ENCODE results near the gene GUCA2A.

Gene GUCA2A

DNA sequence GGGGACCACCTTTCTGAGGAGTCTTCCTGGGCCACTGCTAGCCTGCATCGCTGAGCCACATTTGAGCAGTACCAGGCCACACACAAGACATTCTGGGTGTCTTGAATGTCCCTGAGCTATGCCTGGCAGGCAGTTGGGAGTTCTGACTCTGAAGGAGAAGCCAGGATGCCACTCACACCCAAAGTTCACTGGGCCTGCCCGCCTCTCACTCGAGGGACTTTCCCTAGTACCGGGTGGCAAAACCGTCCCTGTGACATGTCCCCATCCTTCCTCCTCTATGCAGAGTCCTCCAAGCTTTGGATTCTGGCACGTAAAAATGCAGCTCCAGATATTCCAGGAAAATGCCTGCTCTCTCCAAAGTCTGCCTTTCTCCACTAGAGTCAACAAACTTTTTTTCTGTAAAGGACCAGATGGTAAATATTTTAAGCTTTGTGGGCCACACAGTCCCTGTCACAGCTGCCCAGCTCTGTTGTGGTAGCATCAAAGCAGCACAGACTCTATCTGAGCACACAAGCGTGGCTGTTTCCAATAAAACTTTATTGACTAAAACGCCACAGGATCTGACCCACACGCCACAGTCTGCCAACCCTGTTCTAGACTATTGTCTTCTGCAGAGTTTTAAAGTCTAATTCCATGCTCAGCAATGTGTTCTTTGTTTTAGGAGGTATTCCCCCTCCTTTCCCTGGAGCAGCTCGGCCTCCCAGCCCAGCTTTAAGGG is 30.6 kb downstream of the GUCA2A start:
- in situ Hi-C loops (cut with MboI; ENCODE audit: low sequenced_read_pairs) = no loop called here

GRCh38 chr1:42133390-42133789 is 31.2 kb downstream of the GUCA2A start:
- in situ Hi-C loops (cut with MboI; ENCODE audit: low sequenced_read_pairs) = no loop called here

- in situ Hi-C loops (cut with MboI; ENCODE audit: low sequenced_read_pairs) = no loop called here
These were observed 34.4 kb downstream of the GUCA2A start for GRCh38 chr1:42130061-42130660.

GRCh38 chr1:42128964-42129363 is 35.6 kb downstream of the GUCA2A start:
- in situ Hi-C loops (cut with MboI; ENCODE audit: low sequenced_read_pairs) = no loop called here

GRCh38 chr1:42128499-42128898 is 36.0 kb downstream of the GUCA2A start:
- in situ Hi-C loops (cut with MboI; ENCODE audit: low sequenced_read_pairs) = no loop called here

GRCh38 chr1:42127767-42128166 is 36.8 kb downstream of the GUCA2A start:
- in situ Hi-C loops (cut with MboI; ENCODE audit: low sequenced_read_pairs) = no loop called here

DNA sequence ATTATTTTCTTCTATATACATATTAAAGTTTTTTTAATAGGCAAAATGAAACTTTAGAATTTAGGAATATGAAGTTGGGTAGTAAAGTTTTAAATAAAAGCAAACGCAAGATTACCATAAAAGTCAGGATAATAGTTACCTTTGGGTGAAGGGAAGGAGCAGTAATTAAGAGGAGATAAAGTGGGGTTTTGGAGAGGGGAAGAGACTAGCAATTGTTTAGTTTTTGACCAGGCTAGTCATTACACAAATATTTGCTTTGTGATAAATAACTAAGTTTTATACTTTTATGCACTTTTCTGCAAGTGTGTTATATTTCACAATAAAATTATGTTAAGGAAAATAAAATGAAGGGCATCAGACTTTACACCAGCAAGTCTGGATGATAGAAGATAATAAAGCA is 39.0 kb downstream of the GUCA2A start:
- in situ Hi-C loops (cut with MboI; ENCODE audit: low sequenced_read_pairs) = no loop called here

- in situ Hi-C loops (cut with MboI; ENCODE audit: low sequenced_read_pairs) = no loop called here
These were observed 42.1 kb downstream of the GUCA2A start for GRCh38 chr1:42122408-42122807.

DNA sequence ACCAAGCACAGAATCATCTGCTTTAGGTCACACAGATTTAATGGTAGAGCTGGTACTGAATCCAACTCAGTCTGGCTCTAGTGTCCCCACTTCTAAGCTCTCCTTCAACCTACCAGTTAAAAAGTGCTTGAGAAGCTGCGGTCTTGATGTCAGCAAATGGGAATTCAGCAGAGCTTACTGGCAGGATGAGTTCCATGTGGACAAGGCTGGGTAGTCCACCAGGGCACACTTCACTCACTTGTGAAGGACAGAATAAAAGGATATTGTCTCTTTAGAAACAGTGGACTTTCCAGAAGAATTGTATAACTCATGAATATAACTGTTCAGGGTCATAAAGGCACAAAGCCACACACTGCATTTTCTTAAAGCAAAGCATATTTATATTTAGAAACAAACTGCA is 46.4 kb downstream of the GUCA2A start:
- in situ Hi-C loops (cut with MboI; ENCODE audit: low sequenced_read_pairs) = no loop called here

DNA sequence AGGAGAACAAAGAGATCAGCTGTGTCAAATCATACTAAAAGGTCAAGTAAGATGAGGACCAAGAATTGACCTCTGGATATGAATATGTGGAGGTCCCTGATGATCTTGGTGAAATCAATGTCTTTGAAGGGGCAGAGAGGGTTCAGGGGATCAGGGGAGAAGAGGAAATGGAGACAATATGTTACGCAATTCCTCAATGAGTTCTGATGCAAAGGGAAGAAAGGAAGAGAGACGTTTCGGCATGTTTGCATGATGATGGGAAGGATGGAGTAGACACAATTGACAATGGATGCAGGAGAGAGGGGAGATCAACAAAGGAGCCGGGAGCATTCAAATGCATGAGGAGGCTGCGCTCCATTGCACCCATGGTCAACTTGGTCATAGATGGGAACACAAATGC is 47.3 kb downstream of the GUCA2A start:
- in situ Hi-C loops (cut with MboI; ENCODE audit: low sequenced_read_pairs) = no loop called here

GRCh38 chr1:42114229-42114628 is 50.3 kb downstream of the GUCA2A start:
- in situ Hi-C loops (cut with MboI; ENCODE audit: low sequenced_read_pairs) = no loop called here

Measured in HL-60/S4 treated with retinoic acid at 250 ng/mL for 4 days and 3 days (cell line).